HFFc6 (cell line): Measurements from ENCODE around the gene IGFN1. TPM values are rescaled to one million over a fixed set of nuclear protein-coding genes. Genes with fewer than 3 reads are reported as not detected.

ENCODE experiments used
- DNase-seq: peaks from one replicate; pipeline ENCODE4 v3.0.0-alpha.2; 2018
- H3K27ac Mint-ChIP-seq: 2 replicates; pipeline ENCODE4 v1.8.0; 2020; ENCODE audit warnings: mild to moderate bottlenecking, mixed read lengths
- H3K27me3 Mint-ChIP-seq: 2 replicates; pipeline ENCODE4 v1.8.0; 2021; ENCODE audit warnings: mild to moderate bottlenecking, moderate library complexity, mixed read lengths; ENCODE audit not compliant: insufficient read depth
- H3K36me3 Mint-ChIP-seq: 2 replicates; pipeline ENCODE4 v1.8.0; 2021; ENCODE audit warnings: low read depth, mixed read lengths
- H3K4me1 Mint-ChIP-seq: 2 replicates; pipeline ENCODE4 v1.8.0; 2020; ENCODE audit warnings: low read depth, mixed read lengths
- H3K4me3 Mint-ChIP-seq: 2 replicates; pipeline ENCODE4 v1.8.0; 2020; ENCODE audit warnings: mild to moderate bottlenecking, moderate library complexity, mixed read lengths
- H3K9me3 Mint-ChIP-seq: 2 replicates; pipeline ENCODE4 v1.8.0; 2020; ENCODE audit warnings: mild to moderate bottlenecking, mixed read lengths
- CTCF ChIP-seq: fragments of 200-600 bp; sonication (generic); IDR thresholded peaks from 2 replicates; pipeline ENCODE4 v1.5.0; 2021; ENCODE audit warnings: antibody characterized with exemption, mild to moderate bottlenecking
- total RNA-seq, 6 experiments: library from RNA; stranded (reverse); fragmentation: NEBNext Ultra II Directional; extraction: Animal tissue kit (Norgen Biotek cat#: 25700); gene quantifications; 2 replicates in 1 of 6; 3 replicates in 5 of 6; pipeline ENCODE4 v1.2.3, GENCODE V29; 2021

The IGFN1 gene
- total RNA-seq, 6 experiments from 2014 or later = not detected

- no peaks in the 10 kb centered on the region for H3K36me3 Mint-ChIP-seq
- no peaks in the 10 kb centered on the region for H3K9me3 Mint-ChIP-seq
- H3K4me1 Mint-ChIP-seq = no peaks in the 10 kb centered on the region
- H3K4me3 Mint-ChIP-seq = no peak overlapping the region
- peaks cover 56% of the 10 kb centered on the region for H3K27me3 Mint-ChIP-seq
- no peak overlapping the region for H3K27ac Mint-ChIP-seq
- no peak for DNase-seq
- TF ChIP-seq CTCF = no peak
These were observed 21.9 kb downstream of the IGFN1 start for GRCh38 chr1:201212461-201213055.

GRCh38 chr1:201213106-201213770, 22.6 kb downstream of the IGFN1 start:
- Mint-ChIP-seq H3K27me3 (peaks cover 60% of the 10 kb centered on the region), H3K27ac (no peak overlapping the region), H3K4me3 (no peak overlapping the region), H3K36me3 (no peaks in the 10 kb centered on the region), H3K9me3 (no peaks in the 10 kb centered on the region), H3K4me1 (no peaks in the 10 kb centered on the region)
- DNase-seq = no peak
- no peak for TF ChIP-seq CTCF

DNA sequence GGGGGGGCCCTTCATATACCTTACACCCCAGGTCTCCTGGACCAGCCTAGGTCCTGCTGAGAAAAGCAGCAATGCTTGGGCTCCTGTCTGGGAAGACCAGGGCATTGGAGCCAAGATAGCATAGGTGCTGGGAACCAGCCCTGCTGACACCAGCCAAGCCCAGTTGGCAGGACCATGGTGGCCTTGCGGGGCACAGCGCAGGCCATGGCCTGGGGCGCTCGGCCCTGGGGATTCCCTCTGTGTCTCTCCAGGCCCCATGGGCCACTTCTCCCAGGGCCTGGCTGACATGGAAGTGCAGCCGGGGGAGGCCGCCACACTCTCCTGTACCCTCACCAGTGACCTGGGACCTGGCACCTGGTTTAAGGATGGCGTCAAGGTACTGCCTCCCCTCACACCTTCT, 23.3 kb downstream of the IGFN1 start:
- Mint-ChIP-seq H3K9me3 (no peaks in the 10 kb centered on the region), H3K4me3 (no peak overlapping the region), H3K27ac (no peak overlapping the region), H3K36me3 (no peaks in the 10 kb centered on the region), H3K27me3 (peaks cover 59% of the 10 kb centered on the region), H3K4me1 (no peaks in the 10 kb centered on the region)
- no peak for TF ChIP-seq CTCF
- no peak for DNase-seq

- no peak overlapping the region for H3K4me3 Mint-ChIP-seq
- peak; percentile 49 for TF ChIP-seq CTCF
These were observed 23.8 kb downstream of the IGFN1 start for GRCh38 chr1:201214461-201214860.

DNA sequence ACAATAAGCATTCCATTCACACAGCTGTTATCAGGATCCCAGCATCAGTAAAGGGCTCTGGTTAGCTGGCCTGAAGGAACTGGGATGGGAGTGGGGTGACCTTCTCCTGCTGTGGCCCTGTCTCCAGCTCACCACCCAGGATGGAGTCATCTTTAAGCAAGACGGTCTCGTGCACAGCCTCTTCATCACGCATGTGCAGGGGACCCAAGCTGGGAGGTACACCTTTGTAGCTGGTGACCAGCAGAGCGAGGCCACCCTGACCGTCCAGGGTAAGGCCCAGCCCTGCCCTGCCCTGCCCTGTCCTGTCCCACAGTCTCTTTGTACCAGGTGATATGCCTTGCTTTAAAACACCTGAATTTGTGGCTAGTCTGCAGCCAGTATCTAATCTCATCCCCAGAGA, 24.3 kb downstream of the IGFN1 start:
- no peaks in the 10 kb centered on the region for H3K4me1 Mint-ChIP-seq
- no peak for DNase-seq
- no peaks in the 10 kb centered on the region for H3K36me3 Mint-ChIP-seq
- peaks cover 58% of the 10 kb centered on the region for H3K27me3 Mint-ChIP-seq
- no peak overlapping the region for H3K27ac Mint-ChIP-seq
- no peak overlapping the region for H3K4me3 Mint-ChIP-seq
- no peaks in the 10 kb centered on the region for H3K9me3 Mint-ChIP-seq
- TF ChIP-seq CTCF = no peak

More at GRCh38 chr1:201214461-201214860, 23.8 kb downstream of the IGFN1 start:
- no peaks in the 10 kb centered on the region for H3K4me1 Mint-ChIP-seq
- H3K9me3 Mint-ChIP-seq = no peaks in the 10 kb centered on the region
- DNase-seq = no peak
- H3K27ac Mint-ChIP-seq = no peak overlapping the region
- no peaks in the 10 kb centered on the region for H3K36me3 Mint-ChIP-seq
- H3K27me3 Mint-ChIP-seq = peaks cover 58% of the 10 kb centered on the region
